ENCODE measurements around the gene MSI2. TPM values are rescaled to one million over a fixed set of nuclear protein-coding genes. Genes with fewer than 3 reads are reported as not detected.
A peak's percentile ranks its signal among the peaks of the same experiment; 100 is the strongest.

Gene MSI2
- total RNA-seq, 2 experiments from 2014 or later: 113 to 114 TPM

- Mint-ChIP-seq H3K36me3 (peaks cover 35% of the 10 kb centered on the region), H3K27me3 (no peaks in the 10 kb centered on the region), H3K4me1 (peaks cover 80% of the 10 kb centered on the region), H3K9me3 (no peaks in the 10 kb centered on the region), H3K27ac (peak overlapping the region; percentile 47), H3K4me3 (peak overlapping the region; percentile 66)
- no peak for DNase-seq
- peak; percentile 58 for ATAC-seq (ENCODE audit: low read depth)
- POLR2A ChIA-PET: interaction anchor here (0.6 to 3.7 kb wide), 5 partner anchors 12 to 715 kb away, joined by 3 to 16 read pairs (median 4); no protein-coding TSS in a partner anchor
Measured at GRCh38 chr17:57281887-57282286, 25.6 kb downstream of the MSI2 start.

GRCh38 chr17:57282296-57282695 is 26.0 kb downstream of the MSI2 start:
- no peaks in the 10 kb centered on the region for H3K27me3 Mint-ChIP-seq
- peak overlapping the region; percentile 66 for H3K4me3 Mint-ChIP-seq
- ATAC-seq (ENCODE audit: low read depth) (no peak), DNase-seq (no peak)
- peak overlapping the region; percentile 47 for H3K27ac Mint-ChIP-seq
- POLR2A ChIA-PET: interaction anchor here (0.6 to 3.7 kb wide), 6 partner anchors 13 to 714 kb away, joined by 3 to 16 read pairs (median 4); no protein-coding TSS in a partner anchor
- H3K36me3 Mint-ChIP-seq: peaks cover 37% of the 10 kb centered on the region
- peaks cover 84% of the 10 kb centered on the region for H3K4me1 Mint-ChIP-seq
- no peaks in the 10 kb centered on the region for H3K9me3 Mint-ChIP-seq

- Mint-ChIP-seq H3K27ac (peak overlapping the region; percentile 75), H3K4me1 (peaks cover 82% of the 10 kb centered on the region), H3K27me3 (no peaks in the 10 kb centered on the region), H3K9me3 (no peaks in the 10 kb centered on the region), H3K36me3 (peaks cover 38% of the 10 kb centered on the region), H3K4me3 (peak overlapping the region; percentile 47)
- POLR2A ChIA-PET: no interaction called here
- ATAC-seq (ENCODE audit: low read depth): no peak
- DNase-seq: no peak
Measured at GRCh38 chr17:57283203-57283971, 27.1 kb downstream of the MSI2 start.

GRCh38 chr17:57284583-57284982 is 28.3 kb downstream of the MSI2 start:
- DNase-seq: no peak
- H3K4me1 Mint-ChIP-seq: peaks cover 80% of the 10 kb centered on the region
- H3K36me3 Mint-ChIP-seq: peaks cover 32% of the 10 kb centered on the region
- ATAC-seq (ENCODE audit: low read depth): peak; percentile 46
- H3K27ac Mint-ChIP-seq: peak overlapping the region; percentile 92
- no peaks in the 10 kb centered on the region for H3K9me3 Mint-ChIP-seq
- H3K27me3 Mint-ChIP-seq: no peaks in the 10 kb centered on the region
- POLR2A ChIA-PET: interaction anchor here (1.0 to 3.1 kb wide), 3 partner anchors 12 to 316 kb away, joined by 3 to 25 read pairs (median 4); partner anchors contain the start of gene MSI2
- H3K4me3 Mint-ChIP-seq: peak overlapping the region; percentile 81

GRCh38 chr17:57284984-57285646 is 28.8 kb downstream of the MSI2 start:
- ATAC-seq (ENCODE audit: low read depth) (peak; percentile 74), DNase-seq (peak; percentile 61)
- H3K4me3 Mint-ChIP-seq: peak overlapping the region; percentile 81
- peaks cover 29% of the 10 kb centered on the region for H3K36me3 Mint-ChIP-seq
- no peaks in the 10 kb centered on the region for H3K27me3 Mint-ChIP-seq
- peaks cover 77% of the 10 kb centered on the region for H3K4me1 Mint-ChIP-seq
- no peaks in the 10 kb centered on the region for H3K9me3 Mint-ChIP-seq
- H3K27ac Mint-ChIP-seq: peak overlapping the region; percentile 92
- POLR2A ChIA-PET: interaction anchor here (1.0 to 3.1 kb wide), 3 partner anchors 13 to 315 kb away, joined by 3 to 25 read pairs (median 4); partner anchors contain the start of gene MSI2

- peak overlapping the region; percentile 81 for H3K4me3 Mint-ChIP-seq
- H3K27me3 Mint-ChIP-seq: no peaks in the 10 kb centered on the region
- H3K9me3 Mint-ChIP-seq: no peaks in the 10 kb centered on the region
- peaks cover 26% of the 10 kb centered on the region for H3K36me3 Mint-ChIP-seq
- peak overlapping the region; percentile 92 for H3K27ac Mint-ChIP-seq
- peaks cover 74% of the 10 kb centered on the region for H3K4me1 Mint-ChIP-seq
- ATAC-seq (ENCODE audit: low read depth) (no peak), DNase-seq (no peak)
- POLR2A ChIA-PET: interaction anchor here (1.0 to 3.1 kb wide), 3 partner anchors 28 to 314 kb away, joined by 3 to 25 read pairs (median 3); partner anchors contain the start of gene MSI2
Measured at GRCh38 chr17:57285701-57286100, 29.4 kb downstream of the MSI2 start.

- no peaks in the 10 kb centered on the region for H3K27me3 Mint-ChIP-seq
- H3K4me3 Mint-ChIP-seq: peak overlapping the region; percentile 81
- POLR2A ChIA-PET: interaction anchor here (1.0 to 3.1 kb wide), 2 partner anchors 29 to 43 kb away, joined by 3 to 25 read pairs; partner anchors contain the start of gene MSI2
- H3K27ac Mint-ChIP-seq: peak overlapping the region; percentile 92
- H3K4me1 Mint-ChIP-seq: peaks cover 65% of the 10 kb centered on the region
- H3K36me3 Mint-ChIP-seq: peaks cover 19% of the 10 kb centered on the region
- H3K9me3 Mint-ChIP-seq: no peaks in the 10 kb centered on the region
- ATAC-seq (ENCODE audit: low read depth) (no peak), DNase-seq (no peak)
Measured at GRCh38 chr17:57286399-57287105, 30.2 kb downstream of the MSI2 start.

- H3K4me3 Mint-ChIP-seq: no peak overlapping the region
- no peaks in the 10 kb centered on the region for H3K9me3 Mint-ChIP-seq
- peak overlapping the region; percentile 21 for H3K27ac Mint-ChIP-seq
- H3K36me3 Mint-ChIP-seq: peaks cover 12% of the 10 kb centered on the region
- peaks cover 54% of the 10 kb centered on the region for H3K4me1 Mint-ChIP-seq
- no peak for DNase-seq
- POLR2A ChIA-PET: no interaction called here
- ATAC-seq (ENCODE audit: low read depth): no peak
- H3K27me3 Mint-ChIP-seq: no peaks in the 10 kb centered on the region
Measured at GRCh38 chr17:57288040-57288772, 31.9 kb downstream of the MSI2 start.

GRCh38 chr17:57288773-57289121 is 32.4 kb downstream of the MSI2 start:
- no peak for DNase-seq
- Mint-ChIP-seq H3K4me3 (no peak overlapping the region), H3K27me3 (no peaks in the 10 kb centered on the region), H3K9me3 (no peaks in the 10 kb centered on the region), H3K27ac (no peak overlapping the region), H3K4me1 (peaks cover 48% of the 10 kb centered on the region), H3K36me3 (peaks cover 7% of the 10 kb centered on the region)
- no peak for ATAC-seq (ENCODE audit: low read depth)
- POLR2A ChIA-PET: no interaction called here

- POLR2A ChIA-PET: no interaction called here
- Mint-ChIP-seq H3K27ac (no peak overlapping the region), H3K9me3 (no peaks in the 10 kb centered on the region), H3K4me3 (no peak overlapping the region), H3K36me3 (peaks cover 9% of the 10 kb centered on the region), H3K4me1 (peaks cover 48% of the 10 kb centered on the region), H3K27me3 (no peaks in the 10 kb centered on the region)
- DNase-seq (no peak), ATAC-seq (ENCODE audit: low read depth) (no peak)
Measured at GRCh38 chr17:57289130-57289529, 32.8 kb downstream of the MSI2 start.

GRCh38 chr17:57289613-57290012 is 33.3 kb downstream of the MSI2 start:
- peaks cover 47% of the 10 kb centered on the region for H3K4me1 Mint-ChIP-seq
- peaks cover 13% of the 10 kb centered on the region for H3K36me3 Mint-ChIP-seq

GRCh38 chr17:57290981-57291380 is 34.7 kb downstream of the MSI2 start:
- no peak for ATAC-seq (ENCODE audit: low read depth)
- peaks cover 20% of the 10 kb centered on the region for H3K36me3 Mint-ChIP-seq
- peaks cover 45% of the 10 kb centered on the region for H3K4me1 Mint-ChIP-seq
- no peaks in the 10 kb centered on the region for H3K27me3 Mint-ChIP-seq
- no peak overlapping the region for H3K27ac Mint-ChIP-seq
- POLR2A ChIA-PET: interaction anchor here (0.7 kb wide), 1 partner anchor 85 kb away, joined by 3 read pairs; no protein-coding TSS in a partner anchor
- no peak for DNase-seq
- no peaks in the 10 kb centered on the region for H3K9me3 Mint-ChIP-seq
- no peak overlapping the region for H3K4me3 Mint-ChIP-seq

More at GRCh38 chr17:57289613-57290012, 33.3 kb downstream of the MSI2 start:
- no peak for ATAC-seq (ENCODE audit: low read depth)
- Mint-ChIP-seq H3K27me3 (no peaks in the 10 kb centered on the region), H3K9me3 (no peaks in the 10 kb centered on the region), H3K27ac (peak overlapping the region; percentile 22), H3K4me3 (no peak overlapping the region)
- DNase-seq: no peak
- POLR2A ChIA-PET: no interaction called here
